K562 (cell line): Measurements from ENCODE around the gene GIT2. TPM values are rescaled to one million over a fixed set of nuclear protein-coding genes. Genes with fewer than 3 reads are reported as not detected.

Experiments used
- CEBPG ChIP-seq, 3 experiments: fragments of 200-800 bp in 1 of 3; sonication (Bioruptor generic) in 1 of 3; sonication (generic) in 1 of 3; formaldehyde crosslinking in 1 of 3; IDR thresholded peaks in 2 of 3; conservative IDR thresholded peaks in 1 of 3; 2 replicates each; pipeline versions ENCODE4 v1.6.1 to v1.8.0; 2016 to 2022; ENCODE audit warnings: missing compliant biosample characterization in 2 of 3, missing genetic modification characterization in 2 of 3, mild to moderate bottlenecking in 1 of 3, missing genetic modification reagents in 1 of 3
- HDAC2 ChIP-seq: fragments of 450-650 bp; IDR thresholded peaks from 2 replicates; pipeline ENCODE4 v1.6.1; 2016; ENCODE audit warnings: mild to moderate bottlenecking
- HIVEP1 ChIP-seq: fragments of 250-450 bp; sonication (Bioruptor Pico); IDR thresholded peaks from 2 replicates; pipeline ENCODE4 v1.4.0; 2020; ENCODE audit warnings: mild to moderate bottlenecking
- KDM1A ChIP-seq, 2 experiments: fragments of 450-650 bp; IDR thresholded peaks; 2 replicates each; pipeline ENCODE4 v1.6.1; 2016; ENCODE audit warnings: mild to moderate bottlenecking in 2 of 2
- MAFF ChIP-seq: IDR thresholded peaks from 2 replicates; pipeline ENCODE4 v1.6.1; 2012; ENCODE audit warnings: low read length, improper control_type of control experiment
- MTF1 ChIP-seq: fragments of 250-450 bp; sonication (Bioruptor Pico); IDR thresholded peaks from 2 replicates; pipeline ENCODE4 v1.9.0; 2021; ENCODE audit warnings: moderate library complexity, mild to moderate bottlenecking, inconsistent platforms, borderline replicate concordance
- MYNN ChIP-seq, 2 experiments: sonication (generic); formaldehyde crosslinking in 1 of 2; IDR thresholded peaks; 2 replicates each; pipeline versions ENCODE4 v1.5.0 to v1.6.1; 2016 to 2020; ENCODE audit warnings: antibody characterized with exemption in 1 of 2, missing genetic modification reagents in 1 of 2
- NONO ChIP-seq, 2 experiments: fragments of 200-400 bp in 1 of 2; fragments of 450-650 bp in 1 of 2; formaldehyde crosslinking in 1 of 2; IDR thresholded peaks; 2 replicates each; pipeline ENCODE4 v1.6.1; 2017; ENCODE audit warnings: low read depth in 2 of 2, mild to moderate bottlenecking in 2 of 2, moderate library complexity in 2 of 2, low read length in 1 of 2
- SRF ChIP-seq, 2 experiments: fragments of 250-450, 450-650 bp in 1 of 2; sonication (Bioruptor Pico) in 1 of 2; sonication (generic) in 1 of 2; formaldehyde crosslinking; IDR thresholded peaks; 2 replicates each; pipeline versions ENCODE4 v1.5.0 to v1.5.1; 2020 to 2022; ENCODE audit warnings: mild to moderate bottlenecking in 1 of 2, missing genetic modification reagents in 1 of 2
- SUPT5H ChIP-seq: fragments of 450-650 bp; IDR thresholded peaks from 2 replicates; pipeline ENCODE4 v1.6.1; 2016
- TEAD2 ChIP-seq: fragments of 450-650 bp; IDR thresholded peaks from 2 replicates; pipeline ENCODE4 v1.6.1; 2016; ENCODE audit warnings: missing genetic modification characterization, control low read depth, missing compliant biosample characterization
- ZNF584 ChIP-seq: fragments of 200-800 bp; sonication (Bioruptor generic); IDR thresholded peaks from 2 replicates; pipeline ENCODE4 v1.6.1; 2016; ENCODE audit warnings: low read depth, mild to moderate bottlenecking, missing genetic modification characterization, missing compliant biosample characterization
- polyA plus RNA-seq, 8 experiments: library from polyadenylated mRNA; depleted of rRNA in 4 of 8; stranded (reverse) in 5 of 8; unstranded in 3 of 8; fragments of >200 nt; fragmentation: Nextera tagmentation in 2 of 8; fragmentation: Illumina TruSeq in 1 of 8; extraction: Ambion mirVana in 2 of 8; extraction: Trizol in 1 of 8; gene quantifications; 2 replicates each; pipeline versions ENCODE4 v1.2.1 to v1.2.3, GENCODE V29; 2011 to 2014; ENCODE audit warnings: inconsistent platforms in 1 of 8, missing spikeins in 1 of 8
- total RNA-seq, 7 experiments: library from RNA; depleted of rRNA in 6 of 7; stranded (reverse); fragments of >200 nt in 6 of 7; fragmentation: Illumina TruSeq in 2 of 7; extraction: Trizol in 2 of 7; gene quantifications; 2 replicates each; pipeline versions ENCODE4 v1.2.1 to v1.2.3, GENCODE V29; 2011 to 2021; ENCODE audit warnings: low replicate concordance in 1 of 7
- TF ChIP-seq, protein P1 (sequence below): fragments of 200-600 bp; sonication (generic); IDR thresholded peaks from one replicate; pipeline ENCODE4 v1.6.1; 2012; ENCODE audit warnings: mild to moderate bottlenecking, low read depth, low read length, inconsistent platforms
- TF ChIP-seq, protein P2 (sequence below): fragments of 450-650 bp; formaldehyde crosslinking; IDR thresholded peaks from 2 replicates; pipeline ENCODE4 v1.4.0; 2020; ENCODE audit warnings: mild to moderate bottlenecking, moderate library complexity

The GIT2 gene
- total and polyA plus RNA-seq, 9 of the 15 experiments (the other 6 are each of a cell fraction or from before 2014, with no cell fraction given): 4.0 to 30.4 (median 23.5) TPM

DNA sequence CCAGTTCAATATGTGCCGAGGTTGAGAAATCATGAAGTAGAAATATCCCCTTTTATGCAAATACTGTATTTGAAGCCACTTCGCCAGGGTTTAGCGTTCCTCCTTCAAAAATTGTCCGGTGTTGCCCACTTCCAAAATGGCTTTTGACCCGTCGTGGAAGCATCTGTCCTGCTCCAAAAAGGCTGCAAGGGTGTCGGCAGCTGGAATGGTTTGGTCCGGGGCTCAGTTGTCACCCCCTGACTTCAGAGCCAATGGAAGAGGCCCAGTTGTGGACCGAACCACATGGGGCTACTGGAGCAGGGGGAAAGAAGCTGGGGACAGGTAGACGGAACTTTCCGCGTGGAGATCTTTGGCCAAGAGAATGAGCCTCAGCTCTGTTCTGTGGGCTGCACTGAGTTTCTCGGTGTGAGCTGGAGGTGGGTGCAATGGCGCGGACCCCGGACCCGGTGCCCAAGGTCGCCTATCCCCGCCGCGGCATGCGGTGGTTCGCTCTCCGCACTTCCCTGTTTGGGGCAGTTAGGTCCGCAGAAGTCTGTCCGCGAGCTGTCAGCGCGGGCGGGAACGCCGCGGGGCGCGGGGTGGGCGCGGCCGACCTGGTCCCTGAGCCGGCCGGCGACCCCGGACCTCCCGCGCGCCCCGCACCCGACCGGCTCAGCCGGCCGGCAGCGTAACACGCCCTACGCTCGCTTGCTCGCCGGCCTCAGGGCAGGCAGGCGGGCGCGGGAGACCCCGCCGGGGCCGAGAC lies 2.9 kb upstream of the GIT2 start, which contains the start of gene ANKRD13A (continued):
- TF ChIP-seq, protein P1, sequence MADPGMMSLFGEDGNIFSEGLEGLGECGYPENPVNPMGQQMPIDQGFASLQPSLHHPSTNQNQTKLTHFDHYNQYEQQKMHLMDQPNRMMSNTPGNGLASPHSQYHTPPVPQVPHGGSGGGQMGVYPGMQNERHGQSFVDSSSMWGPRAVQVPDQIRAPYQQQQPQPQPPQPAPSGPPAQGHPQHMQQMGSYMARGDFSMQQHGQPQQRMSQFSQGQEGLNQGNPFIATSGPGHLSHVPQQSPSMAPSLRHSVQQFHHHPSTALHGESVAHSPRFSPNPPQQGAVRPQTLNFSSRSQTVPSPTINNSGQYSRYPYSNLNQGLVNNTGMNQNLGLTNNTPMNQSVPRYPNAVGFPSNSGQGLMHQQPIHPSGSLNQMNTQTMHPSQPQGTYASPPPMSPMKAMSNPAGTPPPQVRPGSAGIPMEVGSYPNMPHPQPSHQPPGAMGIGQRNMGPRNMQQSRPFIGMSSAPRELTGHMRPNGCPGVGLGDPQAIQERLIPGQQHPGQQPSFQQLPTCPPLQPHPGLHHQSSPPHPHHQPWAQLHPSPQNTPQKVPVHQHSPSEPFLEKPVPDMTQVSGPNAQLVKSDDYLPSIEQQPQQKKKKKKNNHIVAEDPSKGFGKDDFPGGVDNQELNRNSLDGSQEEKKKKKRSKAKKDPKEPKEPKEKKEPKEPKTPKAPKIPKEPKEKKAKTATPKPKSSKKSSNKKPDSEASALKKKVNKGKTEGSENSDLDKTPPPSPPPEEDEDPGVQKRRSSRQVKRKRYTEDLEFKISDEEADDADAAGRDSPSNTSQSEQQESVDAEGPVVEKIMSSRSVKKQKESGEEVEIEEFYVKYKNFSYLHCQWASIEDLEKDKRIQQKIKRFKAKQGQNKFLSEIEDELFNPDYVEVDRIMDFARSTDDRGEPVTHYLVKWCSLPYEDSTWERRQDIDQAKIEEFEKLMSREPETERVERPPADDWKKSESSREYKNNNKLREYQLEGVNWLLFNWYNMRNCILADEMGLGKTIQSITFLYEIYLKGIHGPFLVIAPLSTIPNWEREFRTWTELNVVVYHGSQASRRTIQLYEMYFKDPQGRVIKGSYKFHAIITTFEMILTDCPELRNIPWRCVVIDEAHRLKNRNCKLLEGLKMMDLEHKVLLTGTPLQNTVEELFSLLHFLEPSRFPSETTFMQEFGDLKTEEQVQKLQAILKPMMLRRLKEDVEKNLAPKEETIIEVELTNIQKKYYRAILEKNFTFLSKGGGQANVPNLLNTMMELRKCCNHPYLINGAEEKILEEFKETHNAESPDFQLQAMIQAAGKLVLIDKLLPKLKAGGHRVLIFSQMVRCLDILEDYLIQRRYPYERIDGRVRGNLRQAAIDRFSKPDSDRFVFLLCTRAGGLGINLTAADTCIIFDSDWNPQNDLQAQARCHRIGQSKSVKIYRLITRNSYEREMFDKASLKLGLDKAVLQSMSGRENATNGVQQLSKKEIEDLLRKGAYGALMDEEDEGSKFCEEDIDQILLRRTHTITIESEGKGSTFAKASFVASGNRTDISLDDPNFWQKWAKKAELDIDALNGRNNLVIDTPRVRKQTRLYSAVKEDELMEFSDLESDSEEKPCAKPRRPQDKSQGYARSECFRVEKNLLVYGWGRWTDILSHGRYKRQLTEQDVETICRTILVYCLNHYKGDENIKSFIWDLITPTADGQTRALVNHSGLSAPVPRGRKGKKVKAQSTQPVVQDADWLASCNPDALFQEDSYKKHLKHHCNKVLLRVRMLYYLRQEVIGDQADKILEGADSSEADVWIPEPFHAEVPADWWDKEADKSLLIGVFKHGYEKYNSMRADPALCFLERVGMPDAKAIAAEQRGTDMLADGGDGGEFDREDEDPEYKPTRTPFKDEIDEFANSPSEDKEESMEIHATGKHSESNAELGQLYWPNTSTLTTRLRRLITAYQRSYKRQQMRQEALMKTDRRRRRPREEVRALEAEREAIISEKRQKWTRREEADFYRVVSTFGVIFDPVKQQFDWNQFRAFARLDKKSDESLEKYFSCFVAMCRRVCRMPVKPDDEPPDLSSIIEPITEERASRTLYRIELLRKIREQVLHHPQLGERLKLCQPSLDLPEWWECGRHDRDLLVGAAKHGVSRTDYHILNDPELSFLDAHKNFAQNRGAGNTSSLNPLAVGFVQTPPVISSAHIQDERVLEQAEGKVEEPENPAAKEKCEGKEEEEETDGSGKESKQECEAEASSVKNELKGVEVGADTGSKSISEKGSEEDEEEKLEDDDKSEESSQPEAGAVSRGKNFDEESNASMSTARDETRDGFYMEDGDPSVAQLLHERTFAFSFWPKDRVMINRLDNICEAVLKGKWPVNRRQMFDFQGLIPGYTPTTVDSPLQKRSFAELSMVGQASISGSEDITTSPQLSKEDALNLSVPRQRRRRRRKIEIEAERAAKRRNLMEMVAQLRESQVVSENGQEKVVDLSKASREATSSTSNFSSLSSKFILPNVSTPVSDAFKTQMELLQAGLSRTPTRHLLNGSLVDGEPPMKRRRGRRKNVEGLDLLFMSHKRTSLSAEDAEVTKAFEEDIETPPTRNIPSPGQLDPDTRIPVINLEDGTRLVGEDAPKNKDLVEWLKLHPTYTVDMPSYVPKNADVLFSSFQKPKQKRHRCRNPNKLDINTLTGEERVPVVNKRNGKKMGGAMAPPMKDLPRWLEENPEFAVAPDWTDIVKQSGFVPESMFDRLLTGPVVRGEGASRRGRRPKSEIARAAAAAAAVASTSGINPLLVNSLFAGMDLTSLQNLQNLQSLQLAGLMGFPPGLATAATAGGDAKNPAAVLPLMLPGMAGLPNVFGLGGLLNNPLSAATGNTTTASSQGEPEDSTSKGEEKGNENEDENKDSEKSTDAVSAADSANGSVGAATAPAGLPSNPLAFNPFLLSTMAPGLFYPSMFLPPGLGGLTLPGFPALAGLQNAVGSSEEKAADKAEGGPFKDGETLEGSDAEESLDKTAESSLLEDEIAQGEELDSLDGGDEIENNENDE: no peak
- TF ChIP-seq HDAC2: no peak; the same call in 1 of the 2 replicates
- peak; percentile 49 to 64; a peak in 1 of 4 replicates for TF ChIP-seq SRF (CRISPR knock-in tag; IDR thresholded peaks at IDR 0.05)
- TF ChIP-seq, protein P2, sequence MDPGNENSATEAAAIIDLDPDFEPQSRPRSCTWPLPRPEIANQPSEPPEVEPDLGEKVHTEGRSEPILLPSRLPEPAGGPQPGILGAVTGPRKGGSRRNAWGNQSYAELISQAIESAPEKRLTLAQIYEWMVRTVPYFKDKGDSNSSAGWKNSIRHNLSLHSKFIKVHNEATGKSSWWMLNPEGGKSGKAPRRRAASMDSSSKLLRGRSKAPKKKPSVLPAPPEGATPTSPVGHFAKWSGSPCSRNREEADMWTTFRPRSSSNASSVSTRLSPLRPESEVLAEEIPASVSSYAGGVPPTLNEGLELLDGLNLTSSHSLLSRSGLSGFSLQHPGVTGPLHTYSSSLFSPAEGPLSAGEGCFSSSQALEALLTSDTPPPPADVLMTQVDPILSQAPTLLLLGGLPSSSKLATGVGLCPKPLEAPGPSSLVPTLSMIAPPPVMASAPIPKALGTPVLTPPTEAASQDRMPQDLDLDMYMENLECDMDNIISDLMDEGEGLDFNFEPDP (CRISPR knock-in tag): no peak
- TF ChIP-seq MTF1 (CRISPR knock-in tag): no peak
- peak; percentile 84 for TF ChIP-seq MAFF
- no peak for TF ChIP-seq HIVEP1 (CRISPR knock-in tag)
- TF ChIP-seq ZNF584: 0 out of 2 replicates have a peak, but pooled peaks have one; percentile 65
- TF ChIP-seq KDM1A (IDR thresholded peaks at IDR 0.05): 0 out of 4 replicates have a peak, but pooled peaks of 1 of the 2 experiments have one; percentile 20
- no peak; the same call in 1 of the 2 replicates for TF ChIP-seq CEBPG (CRISPR knock-in tag; IDR thresholded peaks at IDR 0.05)
- TF ChIP-seq CEBPG (tag; conservative IDR thresholded peaks at IDR 0.05 in 1 of 2, IDR thresholded peaks at IDR 0.05 in 1 of 2): peak in 1 of 2 experiments; percentile 11; a peak in 1 of 4 replicates
- no peak for TF ChIP-seq TEAD2 (tag)
- TF ChIP-seq SUPT5H: 0 out of 2 replicates have a peak, but pooled peaks have one; percentile 38
- TF ChIP-seq NONO (IDR thresholded peaks at IDR 0.05; ENCODE audit: low read depth in 2 of 2, low read length in 1 of 2): peak; percentile 92 to 100
- TF ChIP-seq MYNN (IDR thresholded peaks at IDR 0.05): peak; percentile 37; the same call in 1 of the 2 replicates
- TF ChIP-seq MYNN (CRISPR knock-in tag; IDR thresholded peaks at IDR 0.05): no peak
